GM10266 (cell line): ENCODE data around the gene COTL1.

Experiments used
- DNase-seq: peaks from one replicate; pipeline ENCODE4 v3.0.0; 2012; ENCODE audit errors: extremely low spot score
- TF ChIP-seq, protein P1 (sequence below): IDR thresholded peaks from 2 replicates; pipeline ENCODE4 v1.5.1; 2012; ENCODE audit warnings: mild to moderate bottlenecking, low read depth; ENCODE audit not compliant: control insufficient read depth, insufficient read depth; ENCODE audit errors: missing control alignments

COTL1 gene

GRCh38 chr16:84548508-84548907 is 69.4 kb downstream of the COTL1 start:
- TF ChIP-seq, protein P1, sequence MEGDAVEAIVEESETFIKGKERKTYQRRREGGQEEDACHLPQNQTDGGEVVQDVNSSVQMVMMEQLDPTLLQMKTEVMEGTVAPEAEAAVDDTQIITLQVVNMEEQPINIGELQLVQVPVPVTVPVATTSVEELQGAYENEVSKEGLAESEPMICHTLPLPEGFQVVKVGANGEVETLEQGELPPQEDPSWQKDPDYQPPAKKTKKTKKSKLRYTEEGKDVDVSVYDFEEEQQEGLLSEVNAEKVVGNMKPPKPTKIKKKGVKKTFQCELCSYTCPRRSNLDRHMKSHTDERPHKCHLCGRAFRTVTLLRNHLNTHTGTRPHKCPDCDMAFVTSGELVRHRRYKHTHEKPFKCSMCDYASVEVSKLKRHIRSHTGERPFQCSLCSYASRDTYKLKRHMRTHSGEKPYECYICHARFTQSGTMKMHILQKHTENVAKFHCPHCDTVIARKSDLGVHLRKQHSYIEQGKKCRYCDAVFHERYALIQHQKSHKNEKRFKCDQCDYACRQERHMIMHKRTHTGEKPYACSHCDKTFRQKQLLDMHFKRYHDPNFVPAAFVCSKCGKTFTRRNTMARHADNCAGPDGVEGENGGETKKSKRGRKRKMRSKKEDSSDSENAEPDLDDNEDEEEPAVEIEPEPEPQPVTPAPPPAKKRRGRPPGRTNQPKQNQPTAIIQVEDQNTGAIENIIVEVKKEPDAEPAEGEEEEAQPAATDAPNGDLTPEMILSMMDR, result no peak
- DNase-seq, result no peak

DNA sequence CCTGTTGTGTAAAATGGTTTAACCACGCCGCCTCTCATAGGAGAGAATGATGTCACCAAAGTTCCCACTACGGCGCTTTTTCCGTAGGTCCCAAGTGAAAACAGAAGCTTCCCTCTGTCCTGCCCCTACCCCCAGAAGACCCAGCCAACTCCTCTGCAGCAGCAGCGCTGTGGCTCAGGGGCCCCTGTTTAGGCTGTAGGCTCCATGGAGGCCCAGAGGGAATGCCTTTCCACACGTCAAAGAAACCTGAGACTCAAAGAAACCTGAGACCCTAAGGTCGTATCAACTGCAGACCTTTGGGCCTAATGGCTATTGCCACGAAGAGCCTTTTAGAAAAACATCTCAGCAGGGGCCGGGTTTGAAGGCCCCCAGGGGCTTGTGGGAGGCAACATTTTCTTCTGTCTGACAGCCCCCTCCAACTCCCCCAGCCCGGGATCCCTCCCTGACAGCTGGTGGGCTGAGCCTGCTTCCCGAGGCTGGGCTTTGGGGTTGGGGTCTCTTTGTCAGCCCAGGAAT is 70.3 kb downstream of the COTL1 start:
- TF ChIP-seq, protein P1, result no peak
- no peak for DNase-seq

- DNase-seq, result no peak
- TF ChIP-seq, protein P1, result no peak
Measured at GRCh38 chr16:84546669-84547545, 71.0 kb downstream of the COTL1 start.

- DNase-seq, result no peak
- TF ChIP-seq, protein P1, result no peak
Measured at GRCh38 chr16:84545114-84545737, 72.7 kb downstream of the COTL1 start.

DNA sequence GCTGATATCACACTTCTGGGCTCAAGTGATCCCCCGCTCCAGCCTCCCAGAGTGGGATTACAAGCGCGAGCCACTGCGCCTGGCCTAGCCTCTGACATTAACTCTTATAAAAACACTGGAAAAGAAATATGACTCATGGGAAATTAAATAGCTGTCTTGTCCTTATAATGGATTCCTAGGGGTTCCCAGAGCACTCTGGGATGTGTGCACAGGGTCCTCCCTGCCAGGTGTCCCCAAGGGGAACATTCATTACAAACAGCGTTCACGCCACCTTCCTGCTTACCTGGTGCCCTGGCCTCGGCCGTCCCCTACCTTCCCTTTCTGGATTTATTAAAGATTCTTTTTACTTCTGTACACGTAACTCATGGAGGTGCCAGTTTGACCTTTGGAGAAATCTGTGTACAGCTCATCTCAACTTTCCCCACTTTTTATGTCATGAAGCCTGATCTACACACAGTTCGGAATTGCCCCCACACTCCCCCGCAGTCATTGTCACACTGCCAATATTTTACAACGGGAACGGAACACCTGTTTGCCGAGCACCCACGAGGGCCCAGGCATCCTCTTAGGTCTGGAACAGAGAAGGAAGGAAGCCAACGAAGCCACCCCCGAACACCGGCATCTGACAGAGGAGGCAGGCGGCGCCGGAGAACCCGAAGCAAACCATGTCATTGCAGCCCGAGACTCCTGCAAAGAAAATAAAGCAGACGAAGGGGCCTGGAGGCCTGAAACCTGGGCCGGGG is 73.7 kb downstream of the COTL1 start:
- no peak for DNase-seq
- TF ChIP-seq, protein P1, result no peak

- DNase-seq, result no peak
- TF ChIP-seq, protein P1, result no peak
Measured at GRCh38 chr16:84543253-84543652, 74.6 kb downstream of the COTL1 start.
